NCI-H2171 treated with DMSO at 0.1 percent for 48 hours (cell line): ENCODE measurements around the gene PTPMT1.
"Not testable (repeated sequence)": the region's sequence is repeated elsewhere in the genome, so short reads cannot be mapped to it uniquely, and the experiment has no call there.

Experiments
- DNase-seq: peaks from one replicate; lab custom pipeline; 2025; lab: John Stamatoyannopoulos, UW

Gene PTPMT1

DNA sequence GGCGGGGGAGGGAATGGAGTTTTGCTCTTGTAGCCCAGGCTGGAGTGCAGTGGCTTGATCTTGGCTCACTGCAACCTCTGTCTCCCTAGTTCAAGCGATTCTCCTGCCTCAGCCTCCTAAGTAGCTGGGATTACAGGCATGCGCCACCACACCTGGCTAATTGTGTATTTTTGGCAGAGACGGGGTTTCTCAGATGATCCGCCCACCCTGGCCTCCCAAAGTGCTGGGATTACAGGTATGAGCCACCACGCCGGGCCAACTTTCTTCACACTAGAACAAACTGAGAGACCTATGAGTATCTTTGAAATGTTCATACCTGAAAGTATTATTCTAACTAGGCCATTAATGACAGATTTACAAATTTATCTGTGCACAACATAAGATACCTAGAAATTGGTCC, 19.1 kb upstream of the PTPMT1 start:
- DNase-seq, result not testable (repeated sequence)

GRCh38 chr11:47550288-47551047, 14.9 kb upstream of the PTPMT1 start:
- DNase-seq, result no peak

GRCh38 chr11:47551086-47551485, 14.3 kb upstream of the PTPMT1 start:
- DNase-seq, result no peak

GRCh38 chr11:47552056-47552565, 13.3 kb upstream of the PTPMT1 start:
- no peak for DNase-seq

GRCh38 chr11:47552566-47553405, 12.6 kb upstream of the PTPMT1 start, which contains the start of gene CELF1:
CELF1 (minus strand) TSS chr11:47553132; CDS start chr11:47499523, 53,609 bp downstream.
- DNase-seq, result peak; percentile 97

- DNase-seq, result no peak
Observed at GRCh38 chr11:47553406-47553743, 12.0 kb upstream of the PTPMT1 start.

DNA sequence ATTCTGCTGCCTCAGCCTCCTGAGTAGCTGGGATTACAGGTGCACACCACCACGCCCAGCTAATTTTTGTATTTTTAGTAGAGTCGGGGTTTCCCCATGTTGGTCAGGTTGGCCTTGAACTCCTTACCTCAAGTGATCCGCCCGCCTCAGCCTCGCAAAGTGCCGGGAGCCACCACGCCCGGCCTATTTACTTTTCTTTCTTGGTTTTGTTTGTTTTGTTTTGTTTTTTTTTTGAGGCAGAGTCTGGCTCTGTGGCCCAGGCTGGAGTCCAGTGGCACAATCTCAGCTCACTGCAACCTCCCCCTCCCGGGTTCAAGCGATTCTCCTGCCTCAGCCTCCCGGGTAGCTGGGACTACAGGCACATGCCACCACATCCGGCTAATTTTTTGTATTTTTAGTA, 8.4 kb upstream of the PTPMT1 start:
- DNase-seq, result not testable (repeated sequence)

- DNase-seq, result no peak
Observed at GRCh38 chr11:47558695-47559094, 6.7 kb upstream of the PTPMT1 start.

GRCh38 chr11:47560426-47560825, 5.0 kb upstream of the PTPMT1 start:
- DNase-seq, result no peak

DNA sequence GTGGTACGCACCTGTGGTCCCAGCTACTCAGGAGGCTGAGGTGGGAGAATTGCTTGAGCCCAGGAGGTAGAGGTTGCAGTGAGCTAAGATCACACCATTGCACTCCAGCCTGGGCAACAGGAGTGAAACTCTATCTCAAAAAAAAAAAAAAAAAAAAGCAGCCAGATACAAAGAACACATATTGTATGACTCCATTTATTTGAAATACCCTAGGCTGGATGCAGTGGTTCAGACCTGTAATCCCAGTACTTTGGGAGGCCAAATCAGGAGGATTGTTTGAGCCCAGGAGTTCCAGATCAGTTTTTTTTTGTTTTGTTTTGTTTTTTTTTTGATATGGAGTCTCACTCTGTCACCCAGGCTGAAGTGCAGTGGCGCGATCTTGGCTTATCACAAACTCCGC, 3.0 kb upstream of the PTPMT1 start:
- peak; percentile 31 for DNase-seq

GRCh38 chr11:47564366-47564765, 1.0 kb upstream of the PTPMT1 start:
- DNase-seq, result not testable (repeated sequence)

- DNase-seq, result no peak
Observed at GRCh38 chr11:47564933-47565339, 463 bp upstream of the PTPMT1 start.

- no peak for DNase-seq
Observed at GRCh38 chr11:47566149-47566698, 825 bp downstream of the PTPMT1 start.

GRCh38 chr11:47569646-47570045, 4.2 kb downstream of the PTPMT1 start:
- DNase-seq, result no peak

GRCh38 chr11:47570651-47571356, 5.4 kb downstream of the PTPMT1 start:
- DNase-seq, result no peak

GRCh38 chr11:47571357-47571729, 5.9 kb downstream of the PTPMT1 start:
- DNase-seq, result no peak

DNA sequence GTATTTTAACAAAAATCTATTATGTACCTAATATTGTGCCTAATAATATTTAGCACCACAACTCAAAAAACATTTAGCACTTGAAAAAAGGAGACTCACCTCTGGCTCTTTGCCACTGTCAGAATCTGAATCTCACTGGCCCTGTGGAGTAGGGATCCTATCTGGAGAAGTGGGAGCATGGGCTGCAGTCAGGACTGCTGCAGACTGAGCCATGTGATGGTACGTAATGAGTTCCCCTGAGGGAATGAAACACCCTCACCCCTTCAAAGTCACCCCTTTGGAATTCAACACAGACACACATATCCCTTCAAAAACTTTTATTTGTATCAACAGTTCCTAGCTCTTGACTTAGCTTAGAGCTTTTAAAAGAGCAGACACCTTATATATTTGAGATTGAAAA, 6.5 kb downstream of the PTPMT1 start:
- no peak for DNase-seq

GRCh38 chr11:47572715-47573255, 7.4 kb downstream of the PTPMT1 start:
- DNase-seq, result no peak

DNA sequence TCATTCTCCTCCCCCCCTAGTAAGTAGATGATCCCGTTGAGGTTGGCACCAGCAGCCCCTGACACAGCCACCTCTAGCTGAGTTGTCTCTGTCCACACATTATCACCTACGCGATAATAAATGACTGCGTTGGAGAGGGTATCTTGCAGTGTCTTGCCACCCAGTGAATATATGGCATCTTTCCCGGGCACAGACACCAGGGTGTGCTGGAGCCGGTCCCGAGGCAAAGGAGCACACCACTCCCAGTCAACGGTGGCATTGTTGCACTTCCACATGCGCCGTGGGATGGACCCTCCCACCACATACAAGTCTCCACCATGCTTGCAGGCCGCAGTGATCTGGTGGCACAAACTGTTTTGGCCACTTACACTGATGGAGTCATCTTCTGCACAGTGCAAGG, 7.9 kb downstream of the PTPMT1 start:
- DNase-seq, result no peak

- no peak for DNase-seq
Observed at GRCh38 chr11:47577460-47578041, 12.2 kb downstream of the PTPMT1 start.
